ENCODE results near the gene NF1.
"Not testable (repeated sequence)": the region's sequence is repeated elsewhere in the genome, so short reads cannot be mapped to it uniquely, and the experiment has no call there.

The NF1 gene

DNA sequence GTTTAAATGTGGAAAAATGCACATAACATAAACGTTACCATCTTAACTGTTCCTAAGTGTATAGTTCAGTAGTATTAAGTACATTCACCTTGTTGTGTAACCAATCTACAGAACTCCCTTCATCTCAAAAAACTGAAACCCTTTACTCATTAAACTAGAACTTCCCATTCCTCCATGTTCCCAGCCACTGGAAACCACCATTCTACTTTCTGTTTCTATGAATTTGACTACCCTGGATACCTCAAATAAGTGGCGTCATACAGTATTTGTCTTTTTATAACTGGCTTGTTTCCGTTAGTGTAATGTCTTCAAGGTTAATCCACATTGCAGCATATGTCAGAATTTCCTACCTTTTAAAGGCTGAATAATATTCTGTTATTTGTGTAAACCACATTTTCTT is 38.2 kb downstream of the NF1 start:
- H3K4me2 ChIP-seq (ENCODE audit: low read length): no peak overlapping the region
- no peak overlapping the region for H3K9ac ChIP-seq (ENCODE audit: low read depth, low read length)
- H3K36me3 ChIP-seq (ENCODE audit: insufficient read depth, low read length): no peaks in the 10 kb centered on the region
- H3K4me3 ChIP-seq (ENCODE audit: low read length): no peak overlapping the region
- H3K27me3 ChIP-seq (ENCODE audit: control insufficient read depth, insufficient read depth, low read length): no peaks in the 10 kb centered on the region
- H3K4me1 ChIP-seq (ENCODE audit: control insufficient read depth, insufficient read depth, low read length): no peaks in the 10 kb centered on the region
- H3K9me3 ChIP-seq (replicated peaks; ENCODE audit: low read length): no peaks in the 10 kb centered on the region

DNA sequence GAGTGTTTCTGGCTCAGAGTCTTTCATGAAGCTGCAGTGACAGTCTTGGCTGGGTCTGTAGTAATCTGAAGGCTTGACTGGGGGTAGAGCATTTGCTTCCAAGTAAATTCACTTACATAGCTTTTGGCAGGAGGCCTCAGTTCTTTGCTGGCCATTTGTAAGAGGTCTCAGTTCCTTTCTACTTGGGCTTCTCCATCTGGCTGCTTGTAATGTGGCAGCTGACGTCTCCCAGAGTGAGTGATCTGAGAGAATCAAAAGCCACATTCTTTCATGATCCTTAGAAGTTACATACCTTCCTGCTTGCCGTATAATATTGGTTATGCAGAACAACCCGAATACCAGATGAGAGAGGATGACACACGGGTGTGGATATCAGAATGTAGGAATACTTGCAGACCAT is 39.8 kb downstream of the NF1 start:
- Histone ChIP-seq H3K4me2 (ENCODE audit: low read length) (no peak overlapping the region), H3K9me3 (replicated peaks; ENCODE audit: low read length) (no peaks in the 10 kb centered on the region), H3K36me3 (ENCODE audit: insufficient read depth, low read length) (no peaks in the 10 kb centered on the region), H3K27me3 (ENCODE audit: control insufficient read depth, insufficient read depth, low read length) (no peaks in the 10 kb centered on the region), H3K4me3 (ENCODE audit: low read length) (no peak overlapping the region), H3K4me1 (ENCODE audit: control insufficient read depth, insufficient read depth, low read length) (no peaks in the 10 kb centered on the region), H3K9ac (ENCODE audit: low read depth, low read length) (no peak overlapping the region)

DNA sequence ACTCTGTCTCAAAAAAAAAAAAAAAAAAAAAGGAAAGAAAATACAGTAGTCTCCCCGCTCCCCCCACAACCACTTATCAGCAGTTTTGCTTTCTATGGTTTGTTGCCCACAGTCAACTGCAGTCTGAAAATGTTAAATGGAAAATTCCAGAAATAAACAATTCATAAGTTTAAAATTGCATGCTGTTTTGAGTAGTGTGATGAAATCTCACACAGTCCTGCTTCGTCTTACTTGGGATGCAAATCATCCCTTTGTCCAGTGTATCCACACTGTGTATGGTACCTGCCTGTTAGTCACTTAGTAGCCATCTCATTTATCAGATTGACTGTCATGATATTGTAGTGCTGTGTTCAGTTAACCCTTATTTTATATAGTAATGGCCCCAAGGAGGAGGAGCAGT is 41.5 kb downstream of the NF1 start:
- no peak overlapping the region for H3K4me2 ChIP-seq (ENCODE audit: low read length)
- H3K27me3 ChIP-seq (ENCODE audit: control insufficient read depth, insufficient read depth, low read length): no peaks in the 10 kb centered on the region
- no peak overlapping the region for H3K4me3 ChIP-seq (ENCODE audit: low read length)
- H3K36me3 ChIP-seq (ENCODE audit: insufficient read depth, low read length): peaks cover 3% of the 10 kb centered on the region
- H3K9ac ChIP-seq (ENCODE audit: low read depth, low read length): no peak overlapping the region
- no peaks in the 10 kb centered on the region for H3K4me1 ChIP-seq (ENCODE audit: control insufficient read depth, insufficient read depth, low read length)
- H3K9me3 ChIP-seq (replicated peaks; ENCODE audit: low read length): no peaks in the 10 kb centered on the region

DNA sequence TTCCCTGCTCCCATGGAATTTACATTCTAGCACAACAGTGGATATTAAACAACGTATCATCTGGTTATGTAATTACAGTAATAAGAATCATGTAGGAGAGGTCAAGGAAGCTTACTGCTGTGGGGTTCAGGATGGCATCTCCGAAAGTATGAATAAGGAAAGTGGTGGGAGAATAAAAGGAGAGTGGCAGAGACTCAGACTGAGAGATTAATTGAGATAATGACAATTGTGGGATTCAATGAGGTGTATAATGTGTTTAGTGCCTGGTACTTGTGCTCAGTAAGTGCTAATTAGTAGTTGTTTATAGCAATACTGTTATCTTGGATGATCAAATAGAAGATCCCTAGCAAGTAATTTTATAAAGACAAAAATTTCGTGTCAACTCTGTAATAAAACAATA is 45.3 kb downstream of the NF1 start:
- Histone ChIP-seq H3K4me2 (ENCODE audit: low read length) (no peak overlapping the region), H3K36me3 (ENCODE audit: insufficient read depth, low read length) (peaks cover 3% of the 10 kb centered on the region), H3K9ac (ENCODE audit: low read depth, low read length) (no peak overlapping the region), H3K27me3 (ENCODE audit: control insufficient read depth, insufficient read depth, low read length) (no peaks in the 10 kb centered on the region), H3K4me1 (ENCODE audit: control insufficient read depth, insufficient read depth, low read length) (no peaks in the 10 kb centered on the region), H3K4me3 (ENCODE audit: low read length) (no peak overlapping the region), H3K9me3 (replicated peaks; ENCODE audit: low read length) (no peaks in the 10 kb centered on the region)

DNA sequence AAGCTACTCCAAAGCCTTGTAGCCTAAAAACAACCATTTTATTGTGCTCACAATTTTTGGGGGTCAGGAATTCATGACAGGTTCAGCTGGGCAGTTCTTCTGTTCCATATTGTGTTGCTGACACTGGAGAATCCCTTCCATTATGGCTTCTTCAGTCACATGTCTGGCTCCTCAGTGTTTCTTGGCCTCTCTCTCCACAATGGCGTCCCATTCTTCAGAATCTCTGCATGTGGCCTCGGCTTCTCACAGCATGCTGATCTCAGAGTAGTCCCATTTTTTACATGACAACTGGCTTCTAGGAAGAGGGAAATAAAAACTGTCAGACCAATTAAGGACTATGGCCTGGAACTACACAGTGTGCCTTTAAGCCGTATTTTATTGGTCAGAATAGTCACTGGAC is 49.7 kb downstream of the NF1 start:
- H3K27me3 ChIP-seq (ENCODE audit: control insufficient read depth, insufficient read depth, low read length): no peaks in the 10 kb centered on the region
- no peak overlapping the region for H3K9ac ChIP-seq (ENCODE audit: low read depth, low read length)
- H3K9me3 ChIP-seq (replicated peaks; ENCODE audit: low read length): no peaks in the 10 kb centered on the region
- no peaks in the 10 kb centered on the region for H3K4me1 ChIP-seq (ENCODE audit: control insufficient read depth, insufficient read depth, low read length)
- H3K4me3 ChIP-seq (ENCODE audit: low read length): no peak overlapping the region
- peaks cover 8% of the 10 kb centered on the region for H3K36me3 ChIP-seq (ENCODE audit: insufficient read depth, low read length)
- no peak overlapping the region for H3K4me2 ChIP-seq (ENCODE audit: low read length)

DNA sequence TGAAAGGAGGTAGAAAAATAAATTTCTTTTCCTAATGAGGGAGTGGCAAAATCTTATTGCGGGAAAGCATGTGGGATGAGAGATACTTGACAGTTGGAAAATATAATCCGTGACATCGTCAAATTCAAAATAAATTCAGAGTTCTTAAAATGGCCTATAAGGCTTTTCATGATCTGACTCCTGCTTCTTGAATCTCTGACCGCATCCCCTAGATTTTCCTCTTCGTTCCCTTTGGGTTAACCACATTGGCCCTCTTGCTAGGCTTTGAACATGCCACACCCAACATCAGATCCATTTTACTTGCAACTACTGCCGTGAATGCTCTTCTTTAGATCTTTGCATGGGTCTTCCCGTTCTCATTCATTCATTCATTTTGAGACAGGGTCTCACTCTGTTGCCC is 50.1 kb downstream of the NF1 start:
- Histone ChIP-seq H3K9me3 (replicated peaks; ENCODE audit: low read length) (no peaks in the 10 kb centered on the region), H3K9ac (ENCODE audit: low read depth, low read length) (no peak overlapping the region), H3K36me3 (ENCODE audit: insufficient read depth, low read length) (peaks cover 8% of the 10 kb centered on the region), H3K27me3 (ENCODE audit: control insufficient read depth, insufficient read depth, low read length) (no peaks in the 10 kb centered on the region), H3K4me1 (ENCODE audit: control insufficient read depth, insufficient read depth, low read length) (no peaks in the 10 kb centered on the region), H3K4me3 (ENCODE audit: low read length) (no peak overlapping the region), H3K4me2 (ENCODE audit: low read length) (no peak overlapping the region)

DNA sequence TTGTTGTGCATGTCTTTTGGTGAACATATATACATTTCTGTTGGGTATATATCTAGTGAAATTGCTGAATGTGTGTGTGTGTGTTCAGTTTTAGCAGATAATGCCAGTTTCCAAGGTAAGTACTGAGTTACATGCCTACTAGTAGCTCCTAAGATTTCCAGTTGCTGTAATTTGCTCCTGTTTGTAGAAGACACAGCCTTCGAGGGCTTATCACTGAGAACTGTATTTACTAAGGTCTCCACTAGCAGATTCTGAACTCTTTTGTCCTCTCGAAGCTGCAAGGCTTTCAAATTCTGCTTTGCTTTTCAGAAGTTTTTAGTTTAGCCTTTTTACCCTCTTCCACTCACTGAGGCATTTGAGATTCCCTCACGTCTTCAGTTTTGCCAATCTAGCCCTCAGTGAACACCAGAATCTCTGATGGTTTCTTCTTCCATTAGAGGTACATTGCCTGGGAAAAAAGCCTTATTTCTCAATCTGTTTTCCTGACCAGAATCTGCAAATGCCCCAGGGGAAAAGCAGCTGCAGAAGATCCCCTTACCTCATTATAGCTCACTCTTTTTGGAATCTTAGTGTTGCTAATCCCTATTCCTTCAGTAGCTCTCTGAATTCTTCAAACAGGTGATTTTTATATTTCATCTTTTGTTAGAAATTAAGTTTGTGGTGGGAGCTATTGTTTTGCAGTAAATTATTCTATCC is 52.9 kb downstream of the NF1 start:
- Histone ChIP-seq H3K9ac (ENCODE audit: low read depth, low read length) (no peak overlapping the region), H3K9me3 (replicated peaks; ENCODE audit: low read length) (no peaks in the 10 kb centered on the region), H3K4me3 (ENCODE audit: low read length) (no peak overlapping the region), H3K4me1 (ENCODE audit: control insufficient read depth, insufficient read depth, low read length) (no peaks in the 10 kb centered on the region), H3K27me3 (ENCODE audit: control insufficient read depth, insufficient read depth, low read length) (no peaks in the 10 kb centered on the region), H3K36me3 (ENCODE audit: insufficient read depth, low read length) (peaks cover 4% of the 10 kb centered on the region), H3K4me2 (ENCODE audit: low read length) (no peak overlapping the region)

DNA sequence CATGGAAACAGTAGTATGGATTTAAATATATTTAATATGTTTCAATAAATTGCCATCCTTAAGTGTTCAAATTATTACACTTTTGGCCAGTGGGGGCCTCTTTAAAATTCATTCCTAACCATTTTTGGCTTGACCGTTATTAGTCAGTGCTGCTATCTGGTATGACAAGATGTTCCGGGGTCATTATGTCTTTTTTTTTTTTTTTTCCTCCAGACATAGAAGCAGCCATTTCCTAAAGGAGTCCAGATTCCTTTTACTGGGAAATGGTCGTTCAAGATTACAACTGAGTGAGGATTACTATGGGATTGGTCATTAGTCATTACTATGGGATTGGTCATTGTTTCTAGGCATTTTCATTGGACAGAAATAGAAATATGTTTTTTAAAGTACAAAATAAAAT is 53.4 kb downstream of the NF1 start:
- no peak overlapping the region for H3K4me2 ChIP-seq (ENCODE audit: low read length)
- no peaks in the 10 kb centered on the region for H3K27me3 ChIP-seq (ENCODE audit: control insufficient read depth, insufficient read depth, low read length)
- no peaks in the 10 kb centered on the region for H3K9me3 ChIP-seq (replicated peaks; ENCODE audit: low read length)
- H3K36me3 ChIP-seq (ENCODE audit: insufficient read depth, low read length): peaks cover 4% of the 10 kb centered on the region
- no peaks in the 10 kb centered on the region for H3K4me1 ChIP-seq (ENCODE audit: control insufficient read depth, insufficient read depth, low read length)
- no peak overlapping the region for H3K9ac ChIP-seq (ENCODE audit: low read depth, low read length)
- H3K4me3 ChIP-seq (ENCODE audit: low read length): no peak overlapping the region

DNA sequence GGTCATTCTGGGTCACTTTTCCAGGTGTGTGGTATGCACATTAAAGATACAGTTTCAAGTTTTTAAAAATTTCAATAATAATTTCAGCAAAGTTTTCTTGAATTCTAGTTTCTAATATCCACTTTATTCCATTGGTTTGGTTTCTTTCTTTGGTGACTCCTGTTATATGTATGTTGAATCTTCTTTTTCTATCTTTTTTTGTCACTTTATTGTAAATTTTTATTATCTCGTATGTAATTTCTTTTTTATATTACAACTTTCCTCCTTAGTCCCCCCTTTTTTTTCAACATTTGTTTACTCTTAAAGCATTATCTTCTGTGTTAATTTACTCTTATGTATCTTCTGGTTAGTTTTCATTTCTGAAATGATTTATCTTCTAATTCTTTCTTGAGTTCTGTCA is 57.5 kb downstream of the NF1 start:
- H3K4me3 ChIP-seq (ENCODE audit: low read length): no peak overlapping the region
- H3K4me2 ChIP-seq (ENCODE audit: low read length): no peak overlapping the region
- H3K4me1 ChIP-seq (ENCODE audit: control insufficient read depth, insufficient read depth, low read length): peaks cover 20% of the 10 kb centered on the region
- H3K9ac ChIP-seq (ENCODE audit: low read depth, low read length): no peak overlapping the region
- no peaks in the 10 kb centered on the region for H3K9me3 ChIP-seq (replicated peaks; ENCODE audit: low read length)
- no peaks in the 10 kb centered on the region for H3K27me3 ChIP-seq (ENCODE audit: control insufficient read depth, insufficient read depth, low read length)
- no peaks in the 10 kb centered on the region for H3K36me3 ChIP-seq (ENCODE audit: insufficient read depth, low read length)

DNA sequence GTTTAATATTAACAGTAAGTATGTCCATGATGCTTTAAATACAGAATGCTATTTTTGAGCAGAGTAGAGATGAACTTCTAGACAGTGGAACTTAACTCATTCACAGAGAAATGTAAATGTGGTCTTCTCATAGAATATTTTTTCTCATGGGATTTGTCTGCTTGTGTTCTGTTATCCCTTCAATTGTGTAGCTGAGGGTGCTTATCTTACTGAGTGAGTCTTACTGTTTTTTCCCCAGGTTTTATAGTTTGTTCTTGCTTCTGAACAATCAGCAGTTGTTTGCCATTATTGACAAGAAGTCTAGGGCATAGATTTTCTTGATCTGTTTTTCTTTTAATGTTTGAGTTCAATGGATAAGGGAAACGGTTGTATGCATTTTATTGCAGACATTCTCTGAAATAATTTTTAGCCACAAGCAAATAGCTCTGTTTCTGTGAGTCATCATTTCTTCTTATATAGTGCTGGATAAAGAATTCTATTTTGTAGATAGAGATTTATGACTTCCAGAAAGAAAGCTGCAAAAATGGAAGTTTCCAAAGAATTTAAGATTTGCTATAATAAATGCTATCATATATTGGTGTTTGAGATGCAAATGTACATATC is 60.5 kb downstream of the NF1 start:
- no peak overlapping the region for H3K9ac ChIP-seq (ENCODE audit: low read depth, low read length)
- H3K4me3 ChIP-seq (ENCODE audit: low read length): no peak overlapping the region
- peak overlapping the region; percentile 41 for H3K4me2 ChIP-seq (ENCODE audit: low read length)
- H3K9me3 ChIP-seq (replicated peaks; ENCODE audit: low read length): no peaks in the 10 kb centered on the region
- peaks cover 4% of the 10 kb centered on the region for H3K36me3 ChIP-seq (ENCODE audit: insufficient read depth, low read length)
- no peaks in the 10 kb centered on the region for H3K27me3 ChIP-seq (ENCODE audit: control insufficient read depth, insufficient read depth, low read length)
- peaks cover 20% of the 10 kb centered on the region for H3K4me1 ChIP-seq (ENCODE audit: control insufficient read depth, insufficient read depth, low read length)

DNA sequence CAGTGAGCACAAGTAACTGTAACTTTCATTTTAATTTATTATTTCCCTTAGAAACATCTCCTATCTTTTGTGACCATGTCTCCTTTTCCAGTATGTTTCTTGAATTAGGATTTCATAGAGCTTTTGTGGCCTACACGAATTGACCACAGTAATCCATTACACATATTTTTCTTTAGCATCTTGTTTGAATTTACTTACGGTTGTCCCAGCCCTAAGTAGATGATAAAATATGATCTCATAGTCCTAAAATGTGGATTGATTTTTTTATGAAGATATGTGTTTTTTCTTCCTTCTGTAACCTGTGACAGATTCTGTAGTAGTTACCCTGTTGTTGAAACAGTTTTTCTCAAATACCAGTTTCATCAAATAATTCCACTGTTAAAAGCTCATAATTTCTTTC is 61.5 kb downstream of the NF1 start:
- H3K27me3 ChIP-seq (ENCODE audit: control insufficient read depth, insufficient read depth, low read length): no peaks in the 10 kb centered on the region
- peaks cover 20% of the 10 kb centered on the region for H3K4me1 ChIP-seq (ENCODE audit: control insufficient read depth, insufficient read depth, low read length)
- peak overlapping the region; percentile 2 for H3K4me2 ChIP-seq (ENCODE audit: low read length)
- no peaks in the 10 kb centered on the region for H3K9me3 ChIP-seq (replicated peaks; ENCODE audit: low read length)
- H3K4me3 ChIP-seq (ENCODE audit: low read length): no peak overlapping the region
- peaks cover 4% of the 10 kb centered on the region for H3K36me3 ChIP-seq (ENCODE audit: insufficient read depth, low read length)
- peak overlapping the region; percentile 3 for H3K9ac ChIP-seq (ENCODE audit: low read depth, low read length)

DNA sequence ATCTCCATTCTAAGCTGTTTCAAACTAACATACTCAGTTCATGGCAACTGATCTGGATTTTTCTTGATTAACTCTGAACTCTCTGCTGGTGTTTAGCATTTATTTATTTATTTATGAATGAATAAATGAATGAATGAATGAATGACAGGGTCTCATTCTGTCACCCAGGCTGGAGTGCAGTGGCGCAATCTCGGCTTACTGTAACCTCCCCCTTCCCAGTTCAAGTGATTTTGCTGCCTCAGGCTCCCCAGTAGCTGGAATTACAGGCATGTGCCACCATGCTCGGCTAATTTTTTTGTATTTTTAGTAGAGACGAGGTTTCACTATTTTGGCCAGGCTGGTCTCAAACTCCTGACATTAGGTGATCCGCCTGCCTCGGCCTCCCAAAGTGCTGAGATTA is 62.1 kb downstream of the NF1 start:
- not testable (repeated sequence) for H3K36me3 ChIP-seq (ENCODE audit: insufficient read depth, low read length); H3K9me3 ChIP-seq (replicated peaks; ENCODE audit: low read length); H3K9ac ChIP-seq (ENCODE audit: low read depth, low read length); H3K4me2 ChIP-seq (ENCODE audit: low read length); H3K27me3 ChIP-seq (ENCODE audit: control insufficient read depth, insufficient read depth, low read length); H3K4me3 ChIP-seq (ENCODE audit: low read length)
- peaks cover 20% of the 10 kb centered on the region for H3K4me1 ChIP-seq (ENCODE audit: control insufficient read depth, insufficient read depth, low read length)

All from skeletal muscle satellite cell (primary cell).